GM21381 (cell line): ENCODE data around the gene CCL25.
"Not testable (repeated sequence)": the region's sequence is repeated elsewhere in the genome, so short reads cannot be mapped to it uniquely, and the experiment has no call there.

Experiments
- ATAC-seq: cut with Tn5 transposase; IDR thresholded peaks from one replicate; pipeline ENCODE4 v1.9.1; 2021; ENCODE audit warnings: mild to moderate bottlenecking, moderate library complexity; ENCODE audit not compliant: unreplicated experiment

CCL25 gene, protein sequence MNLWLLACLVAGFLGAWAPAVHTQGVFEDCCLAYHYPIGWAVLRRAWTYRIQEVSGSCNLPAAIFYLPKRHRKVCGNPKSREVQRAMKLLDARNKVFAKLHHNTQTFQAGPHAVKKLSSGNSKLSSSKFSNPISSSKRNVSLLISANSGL

DNA sequence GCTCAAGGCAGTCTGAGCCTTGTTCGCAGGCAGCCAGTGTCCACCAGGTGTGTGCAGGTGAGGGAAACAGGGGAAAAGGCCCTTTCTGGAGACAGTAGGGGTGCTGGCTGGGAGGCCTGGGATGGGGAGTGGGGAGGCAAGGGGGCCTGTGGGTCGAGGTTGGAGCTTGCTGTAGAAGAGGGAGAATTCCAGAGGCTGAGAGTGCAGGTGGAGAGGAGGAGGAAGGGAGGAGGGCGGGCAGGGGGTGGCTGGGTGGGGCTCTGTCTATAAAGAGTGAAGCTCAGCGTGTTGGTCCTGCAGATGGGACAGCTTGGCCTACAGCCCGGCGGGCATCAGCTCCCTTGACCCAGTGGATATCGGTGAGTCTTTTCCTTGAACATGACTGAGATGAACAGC, at the start of gene CCL25:
TSS of gene CCL25 (plus strand) at position 297 of the 396 bp plus-strand sequence. CDS start 290 bp downstream, outside the sequence.
- ATAC-seq, result no peak

DNA sequence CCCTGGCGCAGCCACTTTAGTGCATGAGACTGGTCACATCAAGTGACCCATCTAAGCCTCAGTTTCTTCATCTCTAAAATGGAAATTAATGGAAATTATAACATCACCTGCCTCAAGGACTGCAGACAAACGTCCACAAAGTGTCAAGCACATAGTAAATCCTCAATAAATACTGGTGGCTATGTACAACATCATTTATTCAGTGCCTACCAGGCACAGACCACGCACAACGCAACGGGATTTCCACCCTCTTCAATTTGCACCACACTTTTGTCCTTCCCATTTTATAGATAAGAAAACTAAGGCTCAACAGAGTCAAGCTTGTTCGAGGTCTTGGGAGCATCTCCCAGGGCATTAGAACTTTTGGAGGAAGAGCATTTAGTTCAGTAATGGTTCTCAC, 48.6 kb upstream of the CCL25 start:
- ATAC-seq, result no peak

DNA sequence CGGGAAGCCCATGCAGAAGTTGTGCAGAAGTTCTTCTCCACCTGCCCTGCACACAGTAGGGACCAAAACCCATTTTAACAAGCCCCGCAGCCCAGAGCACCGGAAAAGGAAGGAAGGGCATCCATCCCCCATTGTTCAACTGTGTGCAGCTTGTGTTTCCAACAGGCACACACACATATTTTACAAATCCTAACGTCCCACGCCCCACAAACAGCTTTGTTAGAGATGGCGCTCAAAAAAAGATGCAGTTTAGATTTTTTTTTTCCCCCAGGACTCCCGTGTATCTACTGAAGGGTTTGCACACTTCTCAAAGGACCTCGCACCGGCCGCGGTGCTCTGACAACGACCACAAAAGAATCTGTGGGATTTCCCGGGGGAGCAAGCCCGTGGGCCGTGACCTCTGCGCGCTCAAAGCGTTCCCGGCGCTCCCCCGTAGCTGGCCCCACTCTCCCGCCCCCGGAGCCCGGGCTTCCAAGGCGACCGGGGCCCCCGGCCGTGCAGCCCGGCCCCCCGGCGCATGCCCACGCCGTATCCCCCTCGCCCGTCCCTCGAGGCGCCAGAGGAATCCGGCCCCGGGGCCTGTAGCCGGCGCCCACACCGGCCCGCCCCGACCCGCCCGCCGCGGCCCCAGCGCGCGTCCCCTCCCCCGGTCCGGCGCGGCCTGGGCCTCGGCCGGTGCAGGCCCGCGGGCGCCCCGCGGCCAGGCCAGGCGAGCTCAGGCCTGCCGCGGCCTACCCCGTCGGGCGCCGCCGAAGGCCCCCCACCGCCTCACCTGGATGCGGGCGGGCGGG, 47.6 kb upstream of the CCL25 start:
- ATAC-seq, result peak; percentile 31

DNA sequence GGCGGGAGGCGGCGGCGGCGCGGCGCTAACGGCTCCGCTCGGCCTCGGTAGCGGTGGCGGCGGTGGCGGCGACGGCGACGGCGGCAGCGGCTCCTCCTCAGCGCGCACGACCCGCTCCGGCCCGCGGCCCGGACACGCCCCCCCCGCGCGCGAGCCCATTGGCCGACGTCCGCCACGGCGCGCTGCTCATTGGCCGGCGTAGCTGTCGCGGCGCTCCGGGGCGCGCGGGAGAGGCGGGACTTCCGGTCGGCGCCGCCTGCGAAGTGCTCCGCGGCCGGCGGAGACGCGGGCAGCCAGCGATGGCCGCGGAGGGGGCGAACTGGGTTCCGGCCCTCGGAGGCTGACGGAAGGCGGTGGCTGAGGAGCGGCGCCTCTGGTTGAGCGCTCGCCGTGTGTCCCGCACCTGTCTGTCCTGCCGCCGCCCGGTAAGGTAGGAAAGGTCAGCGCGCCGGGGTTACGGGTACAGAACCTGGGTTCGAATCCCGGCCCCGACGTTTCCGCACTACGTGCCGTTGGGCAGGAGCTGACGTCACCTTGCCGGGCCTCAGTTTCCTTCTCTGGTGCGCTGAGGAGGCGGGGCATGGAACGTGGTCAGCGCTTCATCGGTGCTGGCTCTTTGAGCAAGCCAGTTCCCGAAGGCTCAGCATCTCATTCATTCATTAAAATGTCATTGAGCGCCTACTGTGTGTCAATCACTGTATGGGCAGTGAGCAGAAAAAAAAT, 46.9 kb upstream of the CCL25 start, which contains the start of gene ELAVL1:
TSS of gene ELAVL1 (minus strand) at position 108 of the 723 bp plus-strand sequence. CDS start 13,826 bp downstream, outside the sequence.
- peak; percentile 67 for ATAC-seq

DNA sequence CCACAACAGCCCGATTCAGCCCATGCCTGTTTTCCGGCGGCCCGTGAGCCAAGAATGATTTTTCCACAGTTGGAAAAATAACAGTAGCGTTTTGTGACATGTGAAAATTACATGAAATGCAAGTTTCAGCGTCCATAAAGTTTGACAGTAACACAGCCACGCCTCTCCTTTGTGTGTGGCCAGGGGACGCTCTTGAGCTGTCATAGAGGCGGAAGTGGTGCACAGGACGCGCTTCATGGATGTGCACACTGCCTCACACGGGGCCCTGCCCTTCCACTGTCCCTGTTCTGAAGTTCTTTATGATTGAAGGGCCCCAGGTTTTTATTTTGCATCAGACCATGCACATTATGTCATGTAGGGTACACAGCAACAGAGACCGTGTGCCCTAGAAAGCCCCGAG, 34.8 kb upstream of the CCL25 start:
- no peak for ATAC-seq

DNA sequence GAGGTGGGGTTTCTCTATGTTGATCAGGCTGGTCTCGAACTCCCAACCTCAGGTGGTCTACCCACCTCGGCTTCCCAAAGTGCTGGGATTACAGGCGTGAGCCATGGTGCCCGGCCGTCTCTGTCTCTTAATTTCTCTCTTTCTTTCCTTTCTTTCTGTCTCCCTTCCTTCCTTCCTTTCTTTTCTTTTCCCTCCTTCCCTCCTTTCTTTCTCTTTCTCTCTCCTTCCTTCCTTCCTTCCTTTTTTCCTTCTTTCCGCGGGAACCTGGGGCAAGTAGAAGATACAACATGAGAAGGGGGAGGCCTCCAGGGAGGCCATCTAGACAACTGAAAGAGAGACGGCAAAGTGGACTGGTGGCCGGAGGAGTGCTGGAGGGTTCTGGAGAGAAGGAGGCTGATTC, 31.9 kb upstream of the CCL25 start:
- ATAC-seq, result no peak

DNA sequence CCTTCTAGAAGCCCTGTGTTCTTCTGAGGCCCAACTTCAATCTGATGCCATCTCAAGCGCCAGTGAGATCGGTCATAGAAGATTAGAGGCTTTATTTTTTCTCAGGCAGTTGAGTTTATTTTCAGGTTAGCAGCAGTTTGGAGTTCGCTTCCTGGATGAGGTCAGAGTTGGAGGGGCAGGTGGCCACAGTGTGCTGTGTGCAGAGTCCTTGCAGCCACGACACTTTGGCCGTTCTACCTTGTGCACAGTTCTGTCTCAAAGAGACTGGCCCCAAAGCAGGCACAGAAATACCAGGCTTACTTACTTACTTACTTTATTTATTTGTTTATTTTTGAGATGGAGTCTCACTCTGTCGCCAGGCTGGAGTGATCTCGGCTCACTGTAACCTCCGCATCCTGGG, 31.2 kb upstream of the CCL25 start:
- ATAC-seq, result no peak

DNA sequence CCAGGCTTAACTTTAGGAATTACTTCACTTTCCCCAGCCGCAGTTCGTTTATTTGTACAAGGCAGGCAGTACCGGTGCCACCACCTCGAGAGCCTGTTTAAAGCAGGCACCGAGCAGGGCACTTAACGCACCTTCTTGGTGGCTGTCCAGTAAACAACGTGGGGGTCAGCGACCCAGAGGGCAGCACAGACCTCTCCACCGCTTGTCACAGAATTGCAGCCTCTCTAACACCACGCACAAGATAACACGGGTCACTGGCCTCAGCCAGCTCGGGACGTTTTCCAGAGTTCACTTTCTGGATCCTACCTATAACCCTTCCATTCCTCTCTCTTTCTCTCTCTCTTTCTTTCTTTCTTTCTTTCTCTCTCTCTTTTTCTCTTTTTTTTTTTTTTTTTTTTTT, 30.3 kb upstream of the CCL25 start:
- ATAC-seq, result no peak

DNA sequence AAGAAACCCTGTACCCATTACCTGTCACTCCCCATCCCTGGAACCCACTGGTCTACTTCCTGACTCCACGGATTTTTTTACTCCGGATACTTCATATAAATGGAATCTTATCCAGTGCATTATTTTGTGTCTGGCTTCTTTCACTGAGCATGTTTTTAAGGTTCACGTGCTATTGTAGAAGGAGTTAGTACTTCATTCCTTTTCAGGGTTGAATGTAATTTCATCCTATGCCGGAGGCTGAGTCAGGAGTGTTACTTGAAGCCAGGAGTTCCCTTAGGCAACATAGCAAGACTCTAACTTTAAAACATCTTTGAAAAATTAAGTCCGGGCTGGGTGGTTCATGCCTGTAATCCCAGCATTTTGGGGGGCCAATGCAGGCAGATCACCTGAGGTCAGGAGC, 29.2 kb upstream of the CCL25 start:
- ATAC-seq, result no peak

DNA sequence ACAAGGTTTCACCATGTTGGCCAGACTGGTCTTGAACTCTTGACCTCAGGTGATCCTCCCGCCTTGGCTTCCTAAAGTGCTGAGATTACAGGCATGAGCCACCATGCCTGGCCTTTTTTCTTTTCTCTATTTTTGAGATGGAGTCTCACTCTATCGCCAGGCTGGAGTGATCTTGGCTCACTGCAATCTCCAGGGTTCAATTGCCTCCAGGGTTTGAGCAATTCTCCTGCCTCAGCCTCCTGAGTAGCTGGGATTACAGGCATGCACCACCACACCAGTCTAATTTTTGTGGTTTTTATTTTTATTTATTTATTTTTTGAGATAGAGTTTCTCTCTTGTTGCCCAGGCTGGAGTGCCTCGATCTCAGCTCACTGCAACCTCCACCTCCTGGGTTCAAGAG, 28.3 kb upstream of the CCL25 start:
- ATAC-seq, result not testable (repeated sequence)

DNA sequence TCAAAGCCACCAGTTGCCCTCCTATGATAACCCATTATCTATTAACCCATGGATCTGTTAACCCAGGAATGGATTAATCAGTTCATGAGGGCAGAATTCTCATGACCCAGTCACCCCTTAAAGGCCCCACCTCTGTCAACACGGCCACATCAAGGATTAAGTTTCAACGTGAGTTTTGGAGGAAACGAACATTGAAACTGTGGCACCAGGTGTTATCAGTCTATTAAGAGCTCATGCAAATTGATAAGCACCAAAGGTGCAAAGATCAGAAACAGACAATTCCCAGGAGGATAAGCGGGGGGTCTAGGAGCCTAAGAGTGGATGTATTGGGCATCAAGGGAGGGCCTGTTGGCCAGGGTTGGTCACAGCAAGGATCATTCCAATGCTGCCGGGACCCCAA, 27.2 kb upstream of the CCL25 start:
- ATAC-seq, result no peak

DNA sequence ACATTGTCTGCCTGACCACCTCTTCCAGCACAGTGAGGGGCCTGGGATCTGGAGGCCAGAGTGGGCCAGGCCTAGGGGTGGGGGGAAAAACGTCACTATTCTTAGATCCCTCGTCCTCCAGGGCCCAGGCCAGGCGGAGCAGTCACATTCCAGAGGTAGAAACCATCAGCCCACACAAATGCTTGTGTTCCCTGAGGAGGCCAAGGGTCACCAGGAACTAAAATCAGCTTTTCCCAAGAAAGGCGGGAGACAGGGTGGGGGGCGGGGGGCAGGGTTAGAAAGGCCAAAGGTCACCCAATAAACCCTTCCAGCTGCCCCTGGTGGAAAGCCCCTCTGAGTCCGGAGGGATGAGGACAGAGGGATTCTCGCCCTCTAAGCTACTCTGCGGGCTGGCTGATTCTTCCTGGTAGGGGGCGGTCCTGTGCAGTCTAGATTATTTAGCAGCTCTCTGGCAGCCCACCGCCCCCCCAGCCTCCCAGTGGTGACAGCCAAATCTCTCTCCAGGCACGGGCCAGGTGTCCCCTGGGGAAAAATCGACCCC, 23.5 kb upstream of the CCL25 start:
- ATAC-seq, result no peak

DNA sequence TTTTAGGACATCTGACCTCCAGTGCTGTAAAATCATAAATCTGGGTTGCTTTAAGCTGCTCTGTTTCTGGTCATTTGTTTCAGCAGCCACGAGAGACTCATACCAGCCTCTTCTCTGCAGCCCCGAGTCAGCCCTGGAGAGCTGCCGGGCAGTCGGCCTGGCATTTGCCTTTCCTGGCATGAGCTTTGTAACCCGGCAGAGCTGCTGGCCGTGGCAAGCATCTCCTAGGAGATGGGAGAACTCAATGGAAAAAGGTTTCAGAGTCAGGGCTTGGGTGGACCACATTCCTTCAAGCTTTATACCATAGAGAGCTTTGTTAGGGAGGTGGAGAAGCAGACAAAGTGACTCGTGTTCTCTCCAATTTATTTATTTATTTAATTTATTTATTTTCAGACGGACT, 21.6 kb upstream of the CCL25 start:
- ATAC-seq, result no peak

DNA sequence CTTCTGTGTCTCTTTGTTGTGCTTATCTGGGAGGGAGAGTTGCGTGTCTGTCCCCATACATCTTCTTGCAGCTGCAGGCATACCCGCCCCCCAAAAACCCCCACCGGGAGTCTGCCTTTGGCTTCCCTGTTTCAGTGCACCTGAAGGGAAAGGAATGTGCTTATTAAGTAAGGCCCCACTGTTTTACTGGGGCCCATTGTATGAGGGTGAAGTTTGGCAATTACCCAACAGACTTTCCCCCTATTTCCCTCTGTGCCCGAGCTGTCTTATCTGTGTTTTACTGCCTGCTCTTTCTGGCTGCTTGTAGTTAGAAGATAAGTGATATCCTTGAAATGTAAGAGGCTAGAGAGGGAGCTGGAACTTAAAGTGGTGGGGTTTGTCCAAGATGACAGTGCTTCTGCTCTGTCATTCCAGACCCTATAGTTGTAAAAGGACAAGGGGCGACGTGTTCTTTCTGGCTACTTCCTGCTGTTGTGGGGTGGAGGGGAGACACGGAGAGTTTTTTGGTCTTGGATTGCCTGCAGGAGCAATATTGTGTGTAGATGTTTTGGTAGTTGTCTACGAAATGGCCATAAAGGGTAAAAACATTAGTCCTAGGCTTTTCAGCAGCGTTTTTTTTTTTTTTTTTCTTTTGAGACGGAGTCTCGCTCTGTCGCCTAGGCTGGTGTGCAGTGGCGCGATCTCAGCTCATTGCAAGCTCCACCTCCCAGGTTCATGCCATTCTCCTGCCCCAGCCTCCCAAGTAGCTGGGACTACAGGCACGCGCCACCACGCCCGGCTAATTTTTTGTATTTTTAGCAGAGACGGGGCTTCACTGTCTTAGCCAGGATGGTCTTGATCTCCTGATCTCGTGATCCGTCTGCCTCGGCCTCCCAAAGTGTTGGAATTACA, 19.0 kb upstream of the CCL25 start:
- not testable (repeated sequence) for ATAC-seq

DNA sequence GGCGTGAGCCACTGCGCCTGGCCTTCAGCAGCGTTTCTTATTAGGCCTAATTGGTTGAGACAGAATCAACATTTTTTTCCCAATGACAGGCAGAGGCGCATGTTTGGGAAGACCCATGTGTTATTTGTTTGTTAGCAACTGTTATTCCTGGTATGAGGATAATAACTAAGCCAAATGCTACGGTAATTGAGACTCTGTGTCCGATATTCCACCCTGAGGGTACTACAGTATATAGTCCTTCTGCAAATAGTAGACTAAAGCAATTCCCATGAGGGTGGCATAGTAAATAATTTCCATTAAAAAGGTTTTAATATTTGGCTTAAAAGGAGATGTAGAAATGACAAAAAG, 18.4 kb upstream of the CCL25 start:
- no peak for ATAC-seq

DNA sequence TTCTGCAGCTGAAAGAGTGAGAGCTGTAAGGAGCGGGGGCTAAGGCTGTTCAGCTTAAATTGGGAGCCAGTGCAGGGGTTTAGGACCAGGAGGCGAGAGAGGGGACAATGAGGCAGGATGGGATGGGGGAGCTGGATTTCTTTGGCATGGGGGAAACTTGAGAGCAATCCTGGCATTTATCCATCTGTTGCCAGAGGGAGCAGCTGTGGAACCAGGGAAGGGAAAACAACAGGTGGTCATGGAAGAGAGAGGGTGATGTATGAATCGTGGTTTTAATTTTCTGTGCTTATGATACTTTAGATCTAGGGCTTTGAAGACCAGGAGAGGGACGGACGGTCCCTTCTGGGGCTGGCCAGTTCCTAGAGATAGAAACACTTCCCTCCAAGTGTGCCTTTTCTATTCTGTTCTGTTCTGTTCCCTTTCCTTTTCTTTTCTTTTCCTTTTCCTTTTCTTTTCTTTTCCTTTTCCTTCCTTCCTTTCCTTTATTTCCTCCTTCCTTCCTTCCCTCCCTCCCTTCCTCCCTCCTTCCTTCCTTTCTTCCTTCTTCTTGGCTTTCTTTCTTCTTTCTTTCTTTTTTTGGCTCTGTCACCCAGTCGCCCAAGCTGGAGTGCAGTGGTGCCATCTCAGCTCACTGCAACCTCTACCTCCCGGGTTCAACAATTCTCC, 16.0 kb upstream of the CCL25 start:
- ATAC-seq, result no peak

DNA sequence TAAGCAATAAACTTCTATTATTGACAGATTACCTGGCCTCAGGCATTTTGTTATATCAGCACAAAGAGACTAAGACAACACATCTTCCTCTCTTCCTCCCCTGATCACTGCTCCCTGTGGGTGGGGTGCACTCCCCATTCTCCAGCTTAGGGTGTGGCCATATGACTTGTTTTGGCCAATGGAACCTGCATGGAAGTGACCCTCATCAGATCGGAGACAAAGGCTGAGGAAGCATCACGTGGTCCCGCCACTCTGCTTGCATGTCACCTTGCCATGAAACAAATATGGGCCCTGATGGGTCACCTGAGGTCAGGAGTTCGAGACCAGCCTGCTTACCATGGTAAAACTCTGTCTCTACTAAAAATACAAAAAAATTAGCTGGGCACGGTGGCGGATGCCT, 13.7 kb upstream of the CCL25 start:
- ATAC-seq, result no peak

DNA sequence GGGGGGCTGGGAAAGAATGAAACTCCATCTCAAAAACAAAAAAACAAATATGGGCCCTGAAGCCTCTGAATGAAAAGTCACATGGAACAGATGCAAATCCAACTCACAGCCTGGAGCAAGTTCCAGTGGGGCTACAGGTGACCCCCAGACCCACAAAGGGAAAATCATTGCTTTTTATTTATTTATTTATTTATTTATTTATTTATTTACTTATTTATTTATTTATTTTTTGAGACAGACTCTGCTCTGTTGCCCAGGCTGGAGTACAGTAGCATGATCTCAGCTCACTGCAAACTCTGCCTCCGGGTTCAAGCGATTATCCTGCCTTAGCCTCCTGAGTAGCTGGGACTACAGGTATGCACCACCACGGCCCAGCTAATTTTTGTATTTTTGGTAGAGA, 13.3 kb upstream of the CCL25 start:
- ATAC-seq, result no peak

DNA sequence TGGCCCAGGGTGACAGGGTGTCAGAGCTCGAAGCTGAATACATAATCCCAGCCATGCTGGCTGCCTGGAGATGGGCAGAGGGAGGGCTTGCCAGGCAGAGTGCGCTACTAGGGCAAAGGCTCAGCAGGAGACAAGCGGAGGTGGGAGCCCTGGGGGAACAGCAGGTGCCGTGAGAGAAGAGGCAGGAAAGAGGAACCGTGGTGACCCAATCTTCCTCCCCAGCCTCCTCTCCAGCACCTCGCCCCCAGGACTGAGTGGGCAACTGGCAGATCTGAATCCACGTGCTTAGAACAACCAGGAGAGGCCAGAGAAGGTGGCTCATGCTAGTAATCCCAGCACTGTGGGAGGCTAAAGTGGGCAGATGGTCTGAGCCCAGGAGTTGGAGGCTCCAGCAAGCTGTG, 11.0 kb upstream of the CCL25 start:
- no peak for ATAC-seq

DNA sequence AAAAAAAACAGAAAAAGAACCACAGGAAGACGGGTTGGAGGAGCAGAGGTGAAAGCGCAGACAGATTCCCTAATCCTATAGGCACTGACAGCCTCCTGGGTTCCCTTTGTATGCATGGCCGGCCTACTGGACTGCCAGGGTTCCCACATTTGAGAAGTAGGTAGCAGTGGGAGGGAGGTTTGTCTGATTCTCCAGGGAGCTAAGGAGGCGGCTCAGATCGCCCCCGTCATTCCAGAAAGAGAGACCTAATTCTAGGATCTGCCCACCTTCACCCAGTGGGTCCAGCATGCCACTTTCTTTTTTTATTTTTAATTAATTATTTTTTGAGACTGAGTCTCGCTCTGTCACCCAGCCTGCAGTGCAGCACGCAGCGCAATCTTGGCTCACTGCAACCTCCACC, 9.7 kb upstream of the CCL25 start:
- ATAC-seq, result no peak
